HEK293 (cell line): ENCODE results near the gene PALM2AKAP2.

Experiments
- CTCF ChIA-PET: fragments of 350-600 bp; formaldehyde crosslinking; extraction: SDS; loops from one replicate; lab custom pipeline; 2021; ENCODE audit warnings: antibody characterized with exemption; lab: Yijun Ruan, JAX
- POLR2A ChIA-PET: fragments of 300-600 bp; formaldehyde crosslinking; extraction: SDS; loops from one replicate; lab custom pipeline; 2020; ENCODE audit warnings: antibody characterized with exemption, inconsistent platforms; lab: Yijun Ruan, JAX
- H3K27ac ChIP-seq: fragments of 200-500 bp; sonication (Bioruptor generic); 2 replicates; pipeline ENCODE4 v1.5.1; 2014; ENCODE audit warnings: low read depth, low read length, control low read depth, inconsistent platforms; ENCODE audit errors: extremely low read depth
- H3K36me3 ChIP-seq, 2 experiments: fragments of 200-500 bp in 1 of 2; sonication (Bioruptor generic) in 1 of 2; 1 replicate in 1 of 2; 2 replicates in 1 of 2; pipeline ENCODE4 v1.5.1; 2014 to 2017; ENCODE audit warnings: inconsistent platforms in 2 of 2, low read length in 2 of 2; ENCODE audit not compliant: control insufficient read depth in 2 of 2, insufficient read depth in 1 of 2
- H3K4me1 ChIP-seq: fragments of 200-500 bp; sonication (Bioruptor generic); 2 replicates; pipeline ENCODE4 v1.5.1; 2014; ENCODE audit warnings: mild to moderate bottlenecking, low read length, inconsistent platforms; ENCODE audit not compliant: control insufficient read depth, insufficient read depth
- H3K4me3 ChIP-seq: 2 replicates; pipeline ENCODE4 v1.5.1; 2011; ENCODE audit warnings: low read depth, mild to moderate bottlenecking, control low read depth, low read length, moderate library complexity
- H3K9me3 ChIP-seq: fragments of 200-500 bp; sonication (Bioruptor generic); 2 replicates; pipeline ENCODE4 v1.5.1; 2014; ENCODE audit warnings: low read depth, low read length, inconsistent platforms; ENCODE audit not compliant: control insufficient read depth, insufficient read depth
- HOXD13 ChIP-seq: sonication (generic); formaldehyde crosslinking; IDR thresholded peaks from 2 replicates; pipeline ENCODE4 v1.8.0; 2022; ENCODE audit warnings: missing genetic modification reagents, borderline replicate concordance
- SALL2 ChIP-seq: fragments of 450-650 bp; formaldehyde crosslinking; IDR thresholded peaks from 2 replicates; pipeline ENCODE4 v1.5.0; 2017; ENCODE audit warnings: missing biosample characterization, mild to moderate bottlenecking, missing genetic modification characterization, borderline replicate concordance
- SCRT2 ChIP-seq: fragments of 450-650 bp; formaldehyde crosslinking; IDR thresholded peaks from 2 replicates; pipeline ENCODE4 v1.5.1; 2016; ENCODE audit warnings: missing biosample characterization, missing genetic modification characterization
- SP2 ChIP-seq: fragments of 450-650 bp; formaldehyde crosslinking; IDR thresholded peaks from 2 replicates; pipeline ENCODE4 v1.5.1; 2016; ENCODE audit warnings: missing biosample characterization, missing genetic modification characterization
- ZBTB26 ChIP-seq: fragments of 450-650 bp; formaldehyde crosslinking; optimal IDR thresholded peaks from 2 replicates; pipeline ENCODE3; 2016; ENCODE audit warnings: missing biosample characterization, mild to moderate bottlenecking, missing genetic modification characterization
- ZBTB44 ChIP-seq: fragments of 450-650 bp; IDR thresholded peaks from 2 replicates; pipeline ENCODE4 v1.5.1; 2018; ENCODE audit warnings: missing biosample characterization, mild to moderate bottlenecking, missing genetic modification characterization
- ZBTB8A ChIP-seq: fragments of 450-650 bp; formaldehyde crosslinking; IDR thresholded peaks from 2 replicates; pipeline ENCODE4 v1.5.1; 2016; ENCODE audit warnings: missing biosample characterization, missing genetic modification characterization
- ZFP3 ChIP-seq: fragments of 450-650 bp; formaldehyde crosslinking; IDR thresholded peaks from 2 replicates; pipeline ENCODE4 v1.5.1; 2016; ENCODE audit warnings: low read depth, missing biosample characterization, missing genetic modification characterization
- ZFP37 ChIP-seq: fragments of 450-650 bp; formaldehyde crosslinking; IDR thresholded peaks from 2 replicates; pipeline ENCODE4 v1.5.1; 2016; ENCODE audit warnings: missing biosample characterization, missing genetic modification characterization
- ZNF16 ChIP-seq: fragments of 450-650 bp; formaldehyde crosslinking; IDR thresholded peaks from 2 replicates; pipeline ENCODE4 v1.5.1; 2016; ENCODE audit warnings: low read depth, missing biosample characterization, missing genetic modification characterization
- ZNF2 ChIP-seq: fragments of 450-650 bp; formaldehyde crosslinking; IDR thresholded peaks from 2 replicates; pipeline ENCODE4 v1.5.1; 2016; ENCODE audit warnings: missing biosample characterization, missing genetic modification characterization
- ZNF223 ChIP-seq: fragments of 450-650 bp; formaldehyde crosslinking; IDR thresholded peaks from 2 replicates; pipeline ENCODE4 v1.5.1; 2016; ENCODE audit warnings: missing biosample characterization, missing genetic modification characterization
- ZNF354C ChIP-seq: fragments of 450-650 bp; formaldehyde crosslinking; IDR thresholded peaks from 2 replicates; pipeline ENCODE4 v1.5.1; 2016; ENCODE audit warnings: missing biosample characterization, missing genetic modification characterization, low read depth, borderline replicate concordance
- ZNF404 ChIP-seq: fragments of 450-650 bp; formaldehyde crosslinking; IDR thresholded peaks from 2 replicates; pipeline ENCODE4 v1.5.1; 2017; ENCODE audit warnings: missing biosample characterization, missing genetic modification characterization
- ZNF580 ChIP-seq: fragments of 450-650 bp; formaldehyde crosslinking; IDR thresholded peaks from 2 replicates; pipeline ENCODE4 v1.5.1; 2016; ENCODE audit warnings: missing biosample characterization, missing genetic modification characterization
- ZNF664 ChIP-seq: fragments of 450-650 bp; formaldehyde crosslinking; IDR thresholded peaks from 2 replicates; pipeline ENCODE4 v1.5.1; 2016; ENCODE audit warnings: missing biosample characterization, missing genetic modification characterization
- ZNF704 ChIP-seq: fragments of 450-650 bp; formaldehyde crosslinking; IDR thresholded peaks from 2 replicates; pipeline ENCODE4 v1.5.1; 2016; ENCODE audit warnings: missing biosample characterization, missing genetic modification characterization
- ZNF747 ChIP-seq: fragments of 450-650 bp; formaldehyde crosslinking; IDR thresholded peaks from 2 replicates; pipeline ENCODE4 v1.5.1; 2016; ENCODE audit warnings: missing biosample characterization, missing genetic modification characterization
- ZNF768 ChIP-seq: fragments of 450-650 bp; formaldehyde crosslinking; IDR thresholded peaks from 2 replicates; pipeline ENCODE4 v1.5.1; 2018; ENCODE audit warnings: missing biosample characterization, mild to moderate bottlenecking, missing genetic modification characterization
- ZNF843 ChIP-seq: fragments of 450-650 bp; formaldehyde crosslinking; IDR thresholded peaks from 2 replicates; pipeline ENCODE4 v1.5.1; 2016; ENCODE audit warnings: missing biosample characterization, missing genetic modification characterization
- ZSCAN16 ChIP-seq: fragments of 450-650 bp; formaldehyde crosslinking; IDR thresholded peaks from 2 replicates; pipeline ENCODE4 v1.5.1; 2016; ENCODE audit warnings: missing biosample characterization, missing genetic modification characterization
- TF ChIP-seq, protein P1 (sequence below): fragments of 450-650 bp; formaldehyde crosslinking; IDR thresholded peaks from 2 replicates; pipeline ENCODE4 v1.5.1; 2017; ENCODE audit warnings: missing biosample characterization, missing genetic modification characterization
- TF ChIP-seq, protein P2 (sequence below): fragments of 450-650 bp; formaldehyde crosslinking; IDR thresholded peaks from 2 replicates; pipeline ENCODE4 v1.5.1; 2016; ENCODE audit warnings: missing biosample characterization, missing genetic modification characterization, borderline replicate concordance
- TF ChIP-seq, protein P3 (sequence below): fragments of 450-650 bp; formaldehyde crosslinking; IDR thresholded peaks from 2 replicates; pipeline ENCODE4 v1.5.1; 2017; ENCODE audit warnings: missing biosample characterization, missing genetic modification characterization
- TF ChIP-seq, protein P4 (sequence below): fragments of 450-650 bp; formaldehyde crosslinking; IDR thresholded peaks from 2 replicates; pipeline ENCODE4 v1.5.1; 2016; ENCODE audit warnings: missing biosample characterization, missing genetic modification characterization

PALM2AKAP2 gene

DNA sequence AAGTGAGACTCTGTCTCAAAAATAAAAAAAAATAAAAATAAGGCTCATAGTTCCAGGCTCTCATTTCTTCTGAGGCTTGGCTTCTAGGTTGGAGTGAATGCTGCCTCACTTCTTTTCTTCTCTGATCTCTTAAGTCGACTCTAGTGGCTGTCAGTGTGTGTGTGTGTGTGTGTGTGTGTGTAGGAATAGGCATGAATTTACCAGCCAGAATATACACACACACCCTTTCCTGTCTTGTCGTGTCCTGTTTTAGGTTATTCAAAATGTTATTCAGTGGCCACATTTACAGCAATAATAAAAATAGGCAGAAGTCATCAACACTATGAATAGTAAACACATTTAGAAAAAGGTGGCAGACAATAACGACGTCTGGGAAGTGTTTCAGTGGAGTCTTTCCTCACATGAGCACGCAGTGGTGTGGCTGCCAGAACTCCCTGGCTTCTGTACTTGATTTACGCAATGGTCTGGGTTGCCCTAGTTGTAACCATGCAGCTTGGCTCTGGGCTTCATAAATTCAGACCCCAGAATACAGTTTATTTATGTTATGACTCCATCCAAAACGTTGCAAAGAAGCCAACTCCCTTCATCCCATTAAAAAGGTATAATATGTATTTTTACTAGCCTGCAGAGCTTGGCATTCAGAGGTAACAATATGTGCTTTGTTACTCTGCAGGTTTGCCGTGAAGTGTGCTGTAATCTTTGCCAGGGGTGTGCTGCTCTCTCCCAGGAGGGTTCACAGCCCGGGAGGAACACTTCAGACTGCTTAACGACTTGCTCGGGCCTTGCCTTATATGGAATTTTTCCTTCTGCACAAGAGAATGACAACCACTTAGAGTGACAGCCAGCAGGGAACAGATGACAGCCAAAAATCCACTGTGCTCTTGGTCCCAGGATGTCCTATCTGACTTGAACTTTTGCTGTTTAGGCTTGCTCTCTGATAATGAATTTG lies 34.4 kb upstream of the PALM2AKAP2 start:
- peak overlapping the region; percentile 82 for H3K27ac ChIP-seq
- H3K36me3 ChIP-seq, result no peaks in the 10 kb centered on the region
- ChIA-PET POLR2A (no interaction called here), CTCF (interaction anchor here (0.6 to 1.6 kb wide), 2 partner anchors 29 to 72 kb away, joined by 3 read pairs; no protein-coding TSS in a partner anchor)
- no peaks in the 10 kb centered on the region for H3K9me3 ChIP-seq
- H3K4me3 ChIP-seq, result no peak overlapping the region
- H3K4me1 ChIP-seq, result no peaks in the 10 kb centered on the region; the same call in 1 of the 2 replicates
- TF ChIP-seq SP2 (tag by site-specific recombination) (no peak), ZNF704 (no peak), ZNF354C (tag by site-specific recombination) (no peak), ZBTB26 (tag by site-specific recombination) (no peak), SALL2 (tag by site-specific recombination) (no peak), ZNF747 (tag by site-specific recombination) (no peak), ZNF580 (no peak), ZNF768 (tag by site-specific recombination) (no peak), ZNF843 (tag by site-specific recombination) (peak; percentile 37; the same call in 1 of the 2 replicates), ZFP3 (tag by site-specific recombination) (no peak), ZNF664 (tag by site-specific recombination) (no peak), ZNF2 (tag by site-specific recombination) (peak; percentile 23; the same call in 1 of the 2 replicates), ZSCAN16 (no peak), ZNF404 (no peak), ZNF16 (no peak), ZBTB44 (peak; percentile 67), SCRT2 (tag by site-specific recombination) (peak; percentile 42; the same call in 1 of the 2 replicates), ZBTB8A (tag by site-specific recombination) (peak; percentile 42; the same call in 1 of the 2 replicates), HOXD13 (CRISPR knock-in tag) (no peak), ZNF223 (tag by site-specific recombination) (no peak), ZFP37 (tag by site-specific recombination) (no peak)
- TF ChIP-seq, protein P1, sequence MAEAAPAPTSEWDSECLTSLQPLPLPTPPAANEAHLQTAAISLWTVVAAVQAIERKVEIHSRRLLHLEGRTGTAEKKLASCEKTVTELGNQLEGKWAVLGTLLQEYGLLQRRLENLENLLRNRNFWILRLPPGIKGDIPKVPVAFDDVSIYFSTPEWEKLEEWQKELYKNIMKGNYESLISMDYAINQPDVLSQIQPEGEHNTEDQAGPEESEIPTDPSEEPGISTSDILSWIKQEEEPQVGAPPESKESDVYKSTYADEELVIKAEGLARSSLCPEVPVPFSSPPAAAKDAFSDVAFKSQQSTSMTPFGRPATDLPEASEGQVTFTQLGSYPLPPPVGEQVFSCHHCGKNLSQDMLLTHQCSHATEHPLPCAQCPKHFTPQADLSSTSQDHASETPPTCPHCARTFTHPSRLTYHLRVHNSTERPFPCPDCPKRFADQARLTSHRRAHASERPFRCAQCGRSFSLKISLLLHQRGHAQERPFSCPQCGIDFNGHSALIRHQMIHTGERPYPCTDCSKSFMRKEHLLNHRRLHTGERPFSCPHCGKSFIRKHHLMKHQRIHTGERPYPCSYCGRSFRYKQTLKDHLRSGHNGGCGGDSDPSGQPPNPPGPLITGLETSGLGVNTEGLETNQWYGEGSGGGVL (tag by site-specific recombination), result no peak
- TF ChIP-seq, protein P2, sequence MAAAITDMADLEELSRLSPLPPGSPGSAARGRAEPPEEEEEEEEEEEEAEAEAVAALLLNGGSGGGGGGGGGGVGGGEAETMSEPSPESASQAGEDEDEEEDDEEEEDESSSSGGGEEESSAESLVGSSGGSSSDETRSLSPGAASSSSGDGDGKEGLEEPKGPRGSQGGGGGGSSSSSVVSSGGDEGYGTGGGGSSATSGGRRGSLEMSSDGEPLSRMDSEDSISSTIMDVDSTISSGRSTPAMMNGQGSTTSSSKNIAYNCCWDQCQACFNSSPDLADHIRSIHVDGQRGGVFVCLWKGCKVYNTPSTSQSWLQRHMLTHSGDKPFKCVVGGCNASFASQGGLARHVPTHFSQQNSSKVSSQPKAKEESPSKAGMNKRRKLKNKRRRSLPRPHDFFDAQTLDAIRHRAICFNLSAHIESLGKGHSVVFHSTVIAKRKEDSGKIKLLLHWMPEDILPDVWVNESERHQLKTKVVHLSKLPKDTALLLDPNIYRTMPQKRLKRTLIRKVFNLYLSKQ (tag by site-specific recombination), result no peak
- TF ChIP-seq, protein P3, sequence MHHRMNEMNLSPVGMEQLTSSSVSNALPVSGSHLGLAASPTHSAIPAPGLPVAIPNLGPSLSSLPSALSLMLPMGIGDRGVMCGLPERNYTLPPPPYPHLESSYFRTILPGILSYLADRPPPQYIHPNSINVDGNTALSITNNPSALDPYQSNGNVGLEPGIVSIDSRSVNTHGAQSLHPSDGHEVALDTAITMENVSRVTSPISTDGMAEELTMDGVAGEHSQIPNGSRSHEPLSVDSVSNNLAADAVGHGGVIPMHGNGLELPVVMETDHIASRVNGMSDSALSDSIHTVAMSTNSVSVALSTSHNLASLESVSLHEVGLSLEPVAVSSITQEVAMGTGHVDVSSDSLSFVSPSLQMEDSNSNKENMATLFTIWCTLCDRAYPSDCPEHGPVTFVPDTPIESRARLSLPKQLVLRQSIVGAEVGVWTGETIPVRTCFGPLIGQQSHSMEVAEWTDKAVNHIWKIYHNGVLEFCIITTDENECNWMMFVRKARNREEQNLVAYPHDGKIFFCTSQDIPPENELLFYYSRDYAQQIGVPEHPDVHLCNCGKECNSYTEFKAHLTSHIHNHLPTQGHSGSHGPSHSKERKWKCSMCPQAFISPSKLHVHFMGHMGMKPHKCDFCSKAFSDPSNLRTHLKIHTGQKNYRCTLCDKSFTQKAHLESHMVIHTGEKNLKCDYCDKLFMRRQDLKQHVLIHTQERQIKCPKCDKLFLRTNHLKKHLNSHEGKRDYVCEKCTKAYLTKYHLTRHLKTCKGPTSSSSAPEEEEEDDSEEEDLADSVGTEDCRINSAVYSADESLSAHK (tag by site-specific recombination), result no peak; the same call in 1 of the 2 replicates
- TF ChIP-seq, protein P4, sequence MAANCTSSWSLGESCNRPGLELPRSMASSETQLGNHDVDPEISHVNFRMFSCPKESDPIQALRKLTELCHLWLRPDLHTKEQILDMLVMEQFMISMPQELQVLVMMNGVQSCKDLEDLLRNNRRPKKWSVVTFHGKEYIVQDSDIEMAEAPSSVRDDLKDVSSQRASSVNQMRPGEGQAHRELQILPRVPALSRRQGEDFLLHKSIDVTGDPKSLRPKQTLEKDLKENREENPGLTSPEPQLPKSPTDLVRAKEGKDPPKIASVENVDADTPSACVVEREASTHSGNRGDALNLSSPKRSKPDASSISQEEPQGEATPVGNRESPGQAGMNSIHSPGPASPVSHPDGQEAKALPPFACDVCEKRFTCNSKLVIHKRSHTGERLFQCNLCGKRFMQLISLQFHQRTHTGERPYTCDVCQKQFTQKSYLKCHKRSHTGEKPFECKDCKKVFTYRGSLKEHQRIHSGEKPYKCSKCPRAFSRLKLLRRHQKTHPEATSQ (tag by site-specific recombination), result no peak
